Cardiac muscle cell (in vitro differentiated cells and primary cell): ENCODE measurements around the gene SRP9. TPM values are rescaled to one million over a fixed set of nuclear protein-coding genes. Genes with fewer than 3 reads are reported as not detected.

ENCODE experiments used
- DNase-seq, 2 donors: peaks; one replicate each; pipeline versions ENCODE4 v3.0.0 to v3.0.0-alpha.2; 2010 to 2017; ENCODE audit warnings: low read depth in 1 of 2, low spot score in 1 of 2
- H3K27ac ChIP-seq: fragments of 200-600 bp; sonication (generic); 2 replicates; pipeline ENCODE4 v1.5.1; 2016
- H3K27me3 ChIP-seq: fragments of 200-600 bp; sonication (generic); 2 replicates; pipeline ENCODE4 v1.6.0; 2016; ENCODE audit warnings: control low read depth
- H3K36me3 ChIP-seq: fragments of 200-600 bp; sonication (generic); 2 replicates; pipeline ENCODE4 v1.5.1; 2016; ENCODE audit warnings: control low read depth
- H3K4me1 ChIP-seq: fragments of 200-600 bp; sonication (generic); 2 replicates; pipeline ENCODE4 v1.8.1; 2017; ENCODE audit warnings: low read depth, mild to moderate bottlenecking, mixed run types
- H3K4me3 ChIP-seq: fragments of 200-600 bp; sonication (generic); 2 replicates; pipeline ENCODE4 v1.5.1; 2016; ENCODE audit warnings: mild to moderate bottlenecking
- H3K9me3 ChIP-seq: fragments of 200-600 bp; sonication (generic); 2 replicates; pipeline ENCODE4 v1.5.1; 2017; ENCODE audit warnings: low read depth, mild to moderate bottlenecking, control low read depth
- polyA plus RNA-seq: library from polyadenylated mRNA; unstranded; fragments of >200 nt; fragmentation: Nextera tagmentation; extraction: Ambion mirVana; gene quantifications from 2 replicates; pipeline ENCODE4 v1.2.1, GENCODE V29; 2016
- total RNA-seq: library from RNA; depleted of rRNA; stranded (reverse); fragments of >200 nt; gene quantifications from 2 replicates; pipeline ENCODE4 v1.2.3, GENCODE V29; 2016
- TF ChIP-seq, protein P1 (sequence below): IDR thresholded peaks from 2 replicates; pipeline ENCODE4 v1.5.1; 2012; ENCODE audit warnings: low read depth, mild to moderate bottlenecking, low read length

The SRP9 gene, protein sequence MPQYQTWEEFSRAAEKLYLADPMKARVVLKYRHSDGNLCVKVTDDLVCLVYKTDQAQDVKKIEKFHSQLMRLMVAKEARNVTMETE
- total RNA-seq (167 and 241 TPM in 2 replicates), polyA plus RNA-seq (435 and 466 TPM in 2 replicates)

DNA sequence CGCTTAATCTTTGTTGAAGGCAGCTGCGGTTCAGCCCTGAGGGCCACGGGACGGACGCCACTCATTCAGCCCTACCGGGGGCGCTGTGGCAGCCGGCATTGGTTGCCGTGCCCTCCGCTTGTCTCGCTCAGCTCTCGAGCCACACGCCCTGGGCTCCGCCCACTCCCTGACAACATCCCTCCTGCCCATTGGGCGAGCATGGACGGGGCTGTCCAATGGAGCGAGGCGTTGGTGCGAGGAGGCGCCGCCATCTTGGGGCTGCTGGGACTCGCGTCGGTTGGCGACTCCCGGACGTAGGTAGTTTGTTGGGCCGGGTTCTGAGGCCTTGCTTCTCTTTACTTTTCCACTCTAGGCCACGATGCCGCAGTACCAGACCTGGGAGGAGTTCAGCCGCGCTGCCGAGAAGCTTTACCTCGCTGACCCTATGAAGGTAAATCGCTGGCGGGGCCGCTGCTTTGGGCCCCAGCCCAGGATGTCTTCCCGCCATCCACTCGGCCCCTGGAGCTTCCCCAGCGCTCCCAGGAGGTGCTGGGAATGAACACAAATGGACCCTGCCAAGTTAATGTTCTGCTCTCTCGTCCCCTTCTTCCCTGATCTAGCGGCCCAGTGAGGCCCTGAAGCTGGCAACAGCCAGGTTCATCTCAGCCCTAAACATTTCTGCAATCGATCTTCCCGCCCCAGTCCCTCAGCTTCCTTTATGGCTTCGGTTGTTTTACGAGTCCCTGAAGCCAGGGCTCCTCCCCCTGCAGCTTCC is at the start of gene SRP9:
Gene SRP9 (plus strand): TSS at position 244 of the 754 bp plus-strand sequence. CDS start 115 bp downstream, at position 359.
- Histone ChIP-seq H3K4me1 (peaks cover 9% of the 10 kb centered on the region), H3K27me3 (no peaks in the 10 kb centered on the region), H3K4me3 (peak within 1 kb of the TSS; percentile 89), H3K27ac (peak within 1 kb of the TSS; percentile 97), H3K9me3 (no peaks in the 10 kb centered on the region), H3K36me3 (peaks cover 3% of the 10 kb centered on the region)
- TF ChIP-seq, protein P1, sequence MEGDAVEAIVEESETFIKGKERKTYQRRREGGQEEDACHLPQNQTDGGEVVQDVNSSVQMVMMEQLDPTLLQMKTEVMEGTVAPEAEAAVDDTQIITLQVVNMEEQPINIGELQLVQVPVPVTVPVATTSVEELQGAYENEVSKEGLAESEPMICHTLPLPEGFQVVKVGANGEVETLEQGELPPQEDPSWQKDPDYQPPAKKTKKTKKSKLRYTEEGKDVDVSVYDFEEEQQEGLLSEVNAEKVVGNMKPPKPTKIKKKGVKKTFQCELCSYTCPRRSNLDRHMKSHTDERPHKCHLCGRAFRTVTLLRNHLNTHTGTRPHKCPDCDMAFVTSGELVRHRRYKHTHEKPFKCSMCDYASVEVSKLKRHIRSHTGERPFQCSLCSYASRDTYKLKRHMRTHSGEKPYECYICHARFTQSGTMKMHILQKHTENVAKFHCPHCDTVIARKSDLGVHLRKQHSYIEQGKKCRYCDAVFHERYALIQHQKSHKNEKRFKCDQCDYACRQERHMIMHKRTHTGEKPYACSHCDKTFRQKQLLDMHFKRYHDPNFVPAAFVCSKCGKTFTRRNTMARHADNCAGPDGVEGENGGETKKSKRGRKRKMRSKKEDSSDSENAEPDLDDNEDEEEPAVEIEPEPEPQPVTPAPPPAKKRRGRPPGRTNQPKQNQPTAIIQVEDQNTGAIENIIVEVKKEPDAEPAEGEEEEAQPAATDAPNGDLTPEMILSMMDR = peak; percentile 89
- peak; percentile 99 for DNase-seq

DNA sequence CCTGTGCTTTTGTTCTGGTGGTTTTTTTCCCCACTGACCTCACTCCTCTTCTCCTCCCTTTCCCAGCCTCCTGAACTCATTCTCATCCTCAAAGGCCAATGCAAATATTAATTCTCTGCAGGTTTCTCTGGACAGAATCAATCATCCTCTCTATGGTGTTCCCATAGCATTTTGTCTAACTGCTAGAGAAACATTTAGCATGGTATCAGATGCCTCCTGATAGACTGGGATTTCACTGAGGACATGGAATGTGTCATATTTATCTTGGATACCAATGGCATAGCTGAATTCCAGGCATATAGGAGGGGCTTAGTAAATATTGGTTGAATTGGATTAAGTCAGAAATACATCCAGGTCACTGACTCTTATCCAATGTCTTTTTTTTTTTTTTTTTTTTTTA is 46.1 kb upstream of the SRP9 start:
- Histone ChIP-seq H3K4me3 (no peak overlapping the region), H3K27me3 (no peaks in the 10 kb centered on the region), H3K36me3 (no peaks in the 10 kb centered on the region), H3K9me3 (no peaks in the 10 kb centered on the region), H3K4me1 (peaks cover 8% of the 10 kb centered on the region), H3K27ac (no peak overlapping the region)
- no peak for DNase-seq
- TF ChIP-seq, protein P1 = no peak

DNA sequence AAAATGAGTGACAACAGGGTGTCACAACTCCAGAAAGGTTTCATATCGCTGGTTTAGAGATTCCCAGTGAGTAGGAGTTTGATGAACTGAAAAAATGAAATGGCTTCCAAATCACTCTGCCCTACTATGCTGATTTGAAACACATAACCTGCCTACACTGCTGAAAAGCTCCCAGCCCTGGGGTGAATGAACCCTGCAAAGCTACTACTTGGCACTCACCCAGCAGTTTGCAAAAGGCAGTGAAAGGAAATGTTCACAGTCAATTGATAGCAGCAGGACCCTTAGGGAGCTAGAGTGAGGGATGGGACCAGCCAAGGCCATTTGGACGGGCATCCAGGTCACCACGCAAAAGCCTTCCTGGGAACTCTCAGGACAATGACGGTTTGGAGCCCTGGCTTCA is 44.4 kb upstream of the SRP9 start:
- no peaks in the 10 kb centered on the region for H3K27me3 ChIP-seq
- TF ChIP-seq, protein P1 = no peak
- H3K9me3 ChIP-seq = no peaks in the 10 kb centered on the region
- H3K4me3 ChIP-seq = no peak overlapping the region
- H3K4me1 ChIP-seq = peaks cover 12% of the 10 kb centered on the region
- no peaks in the 10 kb centered on the region for H3K36me3 ChIP-seq
- no peak overlapping the region for H3K27ac ChIP-seq
- peak in 1 of 2 donors; percentile 31 for DNase-seq

DNA sequence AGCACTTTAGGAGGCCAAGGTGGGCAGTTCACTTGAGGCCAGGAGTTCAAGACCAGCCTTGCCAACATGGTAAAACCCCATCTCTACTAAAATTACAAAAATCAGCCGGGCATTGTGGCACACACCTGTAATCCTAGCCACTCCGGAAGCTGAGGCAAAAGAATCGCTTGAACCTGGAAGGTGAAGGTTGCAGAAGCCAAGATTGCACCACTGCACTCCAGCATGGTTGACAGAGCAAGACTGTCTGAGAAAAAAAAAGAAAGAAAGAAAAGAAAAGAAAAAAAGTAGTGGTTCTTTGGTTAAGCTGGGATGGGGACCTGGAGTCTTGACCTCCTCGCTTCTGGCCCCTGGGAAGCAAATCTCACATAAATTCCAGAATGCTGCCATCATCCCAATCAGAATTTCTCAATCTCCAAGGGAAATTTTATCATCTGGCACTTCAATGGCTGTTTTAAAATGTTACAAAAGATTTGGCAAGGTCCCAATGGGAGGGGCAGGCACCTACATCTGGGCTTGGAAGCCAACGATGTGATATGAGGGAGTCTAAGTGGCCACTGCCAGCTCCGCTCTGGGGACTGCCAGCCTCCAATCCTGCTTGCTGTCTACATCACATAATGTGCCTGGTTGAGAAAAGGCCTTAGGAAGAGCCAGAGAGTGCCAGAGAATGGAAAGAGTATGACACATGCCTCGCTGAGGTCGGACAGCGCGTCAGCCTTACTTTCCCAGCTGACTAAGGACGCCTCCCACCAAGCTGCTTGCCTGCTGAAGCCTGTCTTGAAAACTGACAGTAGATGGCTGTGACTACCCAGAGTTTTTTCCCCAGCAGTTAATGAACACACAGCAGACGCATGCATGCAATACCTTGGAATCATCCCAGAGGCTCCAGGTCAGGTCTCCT is 42.1 kb upstream of the SRP9 start:
- Histone ChIP-seq H3K27ac (no peak overlapping the region), H3K27me3 (no peaks in the 10 kb centered on the region), H3K4me3 (no peak overlapping the region), H3K36me3 (no peaks in the 10 kb centered on the region), H3K4me1 (peaks cover 12% of the 10 kb centered on the region), H3K9me3 (no peaks in the 10 kb centered on the region)
- DNase-seq = peak in 1 of 2 donors; percentile 96
- TF ChIP-seq, protein P1 = no peak

DNA sequence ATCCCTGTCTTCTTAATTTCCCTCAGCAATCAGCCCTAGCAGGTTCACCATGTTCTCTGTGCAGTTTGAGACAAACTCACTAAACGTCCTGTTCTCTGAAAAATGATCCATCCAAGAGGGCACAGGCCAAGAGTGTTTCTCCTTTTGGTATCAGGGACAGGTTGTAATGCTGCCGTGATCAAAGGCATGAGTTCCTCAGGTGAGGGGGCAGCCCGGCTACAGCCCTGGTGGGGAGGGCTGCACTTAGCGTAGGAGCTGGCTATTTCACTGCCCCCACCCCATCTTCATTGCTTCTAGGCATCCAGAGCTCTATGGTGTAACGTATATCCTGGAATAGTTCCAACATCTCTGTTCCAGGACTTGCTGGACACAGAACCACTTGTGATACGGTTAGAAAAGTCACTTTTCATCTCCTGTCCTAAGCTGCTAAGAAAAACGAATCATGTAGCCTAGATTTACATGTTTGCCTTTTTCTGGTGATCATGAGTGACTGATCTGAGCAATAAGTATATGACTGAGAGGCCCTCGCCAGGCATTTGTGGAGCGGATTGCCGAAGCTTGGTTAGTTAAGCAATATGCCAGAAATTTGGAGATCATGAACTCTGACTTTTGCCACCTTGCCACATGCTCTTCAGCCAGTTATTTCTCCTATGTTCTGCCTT is 41.1 kb upstream of the SRP9 start:
- Histone ChIP-seq H3K4me3 (no peak overlapping the region), H3K27me3 (no peaks in the 10 kb centered on the region), H3K36me3 (no peaks in the 10 kb centered on the region), H3K9me3 (no peaks in the 10 kb centered on the region), H3K4me1 (peaks cover 12% of the 10 kb centered on the region), H3K27ac (no peak overlapping the region)
- peak in 1 of 2 donors; percentile 29 for DNase-seq
- TF ChIP-seq, protein P1 = no peak
